NCI-H2196 (cell line): ENCODE measurements around the gene ZDHHC7.
"Not testable (repeated sequence)": the region's sequence is repeated elsewhere in the genome, so short reads cannot be mapped to it uniquely, and the experiment has no call there.

Source experiments
- DNase-seq: peaks from one replicate; lab custom pipeline; 2025; ENCODE audit not compliant: unreplicated experiment; lab: John Stamatoyannopoulos, UW

The ZDHHC7 gene

GRCh38 chr16:85045077-85045476 is 33.7 kb upstream of the ZDHHC7 start:
- DNase-seq = no peak

- DNase-seq = no peak
Observed at GRCh38 chr16:85042606-85043005, 31.3 kb upstream of the ZDHHC7 start.

GRCh38 chr16:85042167-85042526 is 30.8 kb upstream of the ZDHHC7 start:
- no peak for DNase-seq

- DNase-seq = no peak
Observed at GRCh38 chr16:85041219-85042166, 30.2 kb upstream of the ZDHHC7 start.

GRCh38 chr16:85040685-85041084 is 29.4 kb upstream of the ZDHHC7 start:
- no peak for DNase-seq

GRCh38 chr16:85037721-85038120 is 26.4 kb upstream of the ZDHHC7 start:
- no peak for DNase-seq

- DNase-seq = peak; percentile 23
Observed at GRCh38 chr16:85037050-85037410, 25.7 kb upstream of the ZDHHC7 start.

- DNase-seq = no peak
Observed at GRCh38 chr16:85036236-85037049, 25.1 kb upstream of the ZDHHC7 start.

GRCh38 chr16:85034591-85035433 is 23.5 kb upstream of the ZDHHC7 start:
- DNase-seq = no peak

- no peak for DNase-seq
Observed at GRCh38 chr16:85033171-85033570, 21.8 kb upstream of the ZDHHC7 start.

- not testable (repeated sequence) for DNase-seq
Observed at GRCh38 chr16:85032187-85032586, 20.9 kb upstream of the ZDHHC7 start.

- no peak for DNase-seq
Observed at GRCh38 chr16:85031451-85031850, 20.1 kb upstream of the ZDHHC7 start.

- no peak for DNase-seq
Observed at GRCh38 chr16:85029981-85030401, 18.7 kb upstream of the ZDHHC7 start.

- DNase-seq = no peak
Observed at GRCh38 chr16:85029408-85029784, 18.1 kb upstream of the ZDHHC7 start.

- no peak for DNase-seq
Observed at GRCh38 chr16:85028685-85029407, 17.5 kb upstream of the ZDHHC7 start.

GRCh38 chr16:85027958-85028684 is 16.8 kb upstream of the ZDHHC7 start:
- DNase-seq = no peak

- DNase-seq = peak; percentile 81
Observed at GRCh38 chr16:85027349-85027957, 16.1 kb upstream of the ZDHHC7 start, which contains the start of gene KIAA0513. Gene KIAA0513 (plus strand): TSS chr16:85027795. CDS start chr16:85067072, 39,277 bp downstream.

- DNase-seq = no peak
Observed at GRCh38 chr16:85026703-85027102, 15.4 kb upstream of the ZDHHC7 start.
